GM18861 (cell line): ENCODE data around the gene RNASET2.
"Not testable (repeated sequence)": the region's sequence is repeated elsewhere in the genome, so short reads cannot be mapped to it uniquely, and the experiment has no call there.

Experiments
- ATAC-seq: cut with Tn5 transposase; IDR thresholded peaks from one replicate; pipeline ENCODE4 v1.9.1; 2021; ENCODE audit not compliant: unreplicated experiment

RNASET2 gene

DNA sequence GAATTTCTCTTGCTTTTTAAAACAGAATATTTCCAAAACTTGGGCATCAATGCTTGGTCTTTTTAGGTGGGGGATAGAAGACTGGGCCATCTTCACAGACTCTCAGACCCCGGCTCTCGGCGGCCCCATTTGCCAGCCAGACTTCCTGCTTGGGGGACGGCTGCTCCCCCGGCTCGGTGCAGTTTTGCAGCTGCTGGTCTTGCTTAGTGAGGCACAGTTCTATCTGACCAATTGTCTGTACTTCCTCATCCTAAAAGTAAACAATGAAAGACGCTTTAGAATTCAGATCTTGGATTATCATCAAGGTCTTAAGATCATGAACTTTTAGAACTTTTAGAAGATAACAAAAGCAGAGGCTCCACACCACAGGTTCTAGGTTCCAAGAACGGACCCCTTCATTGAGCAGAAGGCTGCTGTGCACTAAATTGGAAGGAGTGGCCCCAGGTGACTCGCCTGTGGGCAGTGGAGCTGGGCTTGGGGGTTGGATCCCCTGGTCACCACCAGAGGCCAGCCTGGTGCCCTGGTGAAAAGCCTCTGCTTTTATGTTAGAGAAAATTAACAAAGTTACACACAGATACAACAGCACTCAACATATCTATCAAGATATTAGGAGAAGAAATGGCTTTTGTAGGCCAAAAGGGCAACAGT, 26.7 kb downstream of the RNASET2 start:
- no peak for ATAC-seq

- no peak for ATAC-seq
Observed at GRCh38 chr6:166928644-166929541, 27.5 kb downstream of the RNASET2 start.

GRCh38 chr6:166927935-166928643, 28.3 kb downstream of the RNASET2 start:
- ATAC-seq: no peak

DNA sequence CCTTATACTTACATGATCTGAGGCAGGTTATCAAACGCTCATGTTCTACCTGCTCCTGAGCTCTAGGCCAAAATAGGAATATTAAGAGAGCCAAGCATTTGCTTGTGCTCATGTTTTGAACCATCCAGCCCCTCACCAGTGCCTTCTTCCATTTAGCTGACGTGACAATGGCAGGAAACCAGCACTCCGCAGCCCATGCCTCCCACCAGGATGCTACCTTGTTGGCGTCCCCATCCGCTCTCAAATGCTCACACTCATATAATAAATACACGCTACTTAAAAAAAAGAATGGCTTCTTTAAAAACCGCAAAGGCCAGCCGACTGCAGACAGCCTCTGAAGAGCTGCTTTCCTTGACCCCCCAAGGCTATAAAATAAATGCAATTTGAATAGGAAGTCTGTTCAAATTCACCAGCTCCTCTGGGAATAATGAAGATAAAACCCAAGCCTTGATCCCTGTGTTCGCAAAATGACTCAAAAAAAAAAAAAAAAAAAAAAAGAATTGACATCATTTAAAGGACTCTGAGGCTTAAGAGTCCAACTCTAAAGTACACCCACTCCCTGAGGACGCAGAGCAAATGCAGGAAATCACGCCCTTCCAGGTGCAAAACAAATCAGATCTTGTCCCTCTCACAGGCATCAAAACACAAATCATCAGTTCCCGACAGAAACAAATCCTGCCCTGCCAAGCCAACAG, 29.0 kb downstream of the RNASET2 start:
- ATAC-seq: no peak

DNA sequence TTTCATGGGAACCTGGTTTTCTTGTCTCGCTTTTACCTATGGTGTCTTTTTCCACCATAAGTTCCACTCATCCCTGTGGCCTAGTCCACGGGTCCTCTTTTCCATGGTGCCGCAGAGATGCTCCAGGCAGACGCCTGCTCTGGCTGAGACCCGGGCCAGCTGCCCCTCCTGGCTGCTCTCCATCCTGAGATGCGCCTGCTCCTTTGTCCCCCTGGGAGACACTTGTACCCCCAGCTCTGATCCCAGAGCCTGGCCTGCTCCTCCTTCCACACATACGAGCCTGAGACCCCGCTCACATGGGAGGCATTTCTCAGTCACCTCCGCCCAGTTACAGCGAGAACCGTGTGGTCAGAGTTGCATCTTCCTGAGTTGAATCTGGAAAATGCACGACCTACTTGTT, 29.6 kb downstream of the RNASET2 start:
- ATAC-seq: no peak

DNA sequence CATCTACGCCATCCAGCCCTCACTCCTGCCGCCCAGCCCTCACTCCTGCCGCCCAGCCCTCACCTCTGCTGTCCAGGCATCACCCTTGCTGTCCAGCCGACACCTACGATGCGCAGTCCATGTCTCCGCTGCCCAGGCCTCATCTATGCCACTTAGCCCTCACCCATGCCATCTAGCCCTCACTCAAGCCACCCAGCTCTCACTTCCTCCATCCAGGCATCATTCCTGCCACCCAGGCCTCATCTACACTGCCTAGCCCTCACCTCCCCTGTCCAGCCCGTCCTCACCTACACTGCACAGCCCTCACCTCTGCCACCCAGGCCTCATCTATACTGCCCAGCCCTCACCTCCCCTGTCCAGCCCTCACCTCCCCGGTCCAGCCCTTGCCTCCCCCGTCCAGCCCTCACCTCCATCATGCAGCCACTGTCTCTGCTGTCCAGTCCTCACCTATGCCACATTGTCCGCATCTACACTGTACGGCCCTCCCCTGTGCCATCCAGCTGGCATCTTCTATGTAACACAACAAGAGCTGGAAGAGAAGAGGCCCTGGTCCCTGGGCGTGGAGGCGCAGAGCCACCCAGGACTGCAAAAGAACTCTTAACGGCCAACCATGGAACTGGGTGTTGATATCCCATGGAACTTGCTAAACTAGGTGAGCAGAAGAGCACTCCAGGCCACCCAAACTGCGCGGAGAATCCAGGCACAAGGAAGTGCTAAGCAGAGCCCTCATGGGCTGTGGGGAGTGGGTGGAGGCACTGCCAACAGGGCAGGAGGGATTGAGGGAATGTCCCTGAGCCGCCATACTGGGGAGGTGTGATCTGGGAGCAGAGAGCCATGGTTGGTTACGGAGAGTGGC, 31.0 kb downstream of the RNASET2 start:
- ATAC-seq: no peak

DNA sequence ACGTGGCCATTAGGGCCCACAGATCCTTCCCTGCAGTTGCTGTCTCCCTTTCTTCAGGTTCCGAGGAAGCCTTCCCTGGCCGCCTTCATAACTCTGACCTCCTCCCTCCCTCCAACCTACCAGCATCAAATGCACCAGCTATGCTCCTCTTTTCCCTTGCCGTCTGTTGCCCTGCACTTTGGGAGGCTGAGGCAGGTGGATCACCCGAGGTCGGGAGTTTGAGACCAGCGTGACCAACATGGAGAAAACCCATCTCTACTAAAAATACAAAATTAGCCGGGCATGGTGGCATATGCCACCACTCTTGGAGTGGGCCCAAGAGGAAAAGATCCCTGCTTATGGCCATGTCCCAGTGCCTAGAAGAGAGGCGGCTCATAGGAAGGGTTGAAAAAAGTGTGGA, 31.8 kb downstream of the RNASET2 start:
- ATAC-seq: no peak

DNA sequence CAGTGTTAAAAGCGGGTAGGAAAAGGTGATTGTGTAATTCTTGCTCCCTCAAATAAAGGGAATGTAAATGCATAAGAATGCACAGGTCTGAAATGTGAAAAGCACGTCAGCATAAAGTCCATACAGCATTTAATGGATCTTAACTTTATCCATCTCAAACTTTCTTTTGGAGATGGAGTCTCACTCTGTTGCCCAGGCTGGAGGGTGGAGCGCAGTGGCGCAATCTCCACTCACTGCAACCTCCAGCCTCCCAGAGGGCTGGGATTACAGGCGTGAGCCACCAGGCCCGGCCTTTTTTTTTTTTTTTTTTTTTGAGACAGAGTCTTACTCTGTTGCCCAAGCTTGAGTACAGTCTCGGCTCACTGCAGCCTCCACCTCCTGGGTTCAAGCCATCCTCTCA, 33.4 kb downstream of the RNASET2 start:
- no peak for ATAC-seq

DNA sequence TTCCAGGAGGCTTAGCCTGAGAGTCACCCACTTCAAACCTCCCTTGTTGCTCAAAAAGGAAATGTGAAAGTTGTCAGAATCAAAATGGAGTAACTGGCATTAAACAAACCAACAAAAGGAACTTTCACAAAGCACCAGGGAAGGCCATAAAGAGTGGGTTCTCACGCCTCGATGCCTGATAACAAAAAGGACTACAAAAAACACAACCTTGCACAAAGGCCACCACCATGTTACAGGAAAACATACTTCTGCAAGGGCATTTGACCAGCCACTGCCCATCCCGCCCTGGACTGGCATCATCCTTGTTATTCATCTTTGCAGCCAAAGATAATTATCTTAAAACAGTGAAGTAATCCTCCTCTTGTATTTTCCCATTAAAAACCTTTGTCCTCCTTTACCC, 34.8 kb downstream of the RNASET2 start:
- no peak for ATAC-seq

DNA sequence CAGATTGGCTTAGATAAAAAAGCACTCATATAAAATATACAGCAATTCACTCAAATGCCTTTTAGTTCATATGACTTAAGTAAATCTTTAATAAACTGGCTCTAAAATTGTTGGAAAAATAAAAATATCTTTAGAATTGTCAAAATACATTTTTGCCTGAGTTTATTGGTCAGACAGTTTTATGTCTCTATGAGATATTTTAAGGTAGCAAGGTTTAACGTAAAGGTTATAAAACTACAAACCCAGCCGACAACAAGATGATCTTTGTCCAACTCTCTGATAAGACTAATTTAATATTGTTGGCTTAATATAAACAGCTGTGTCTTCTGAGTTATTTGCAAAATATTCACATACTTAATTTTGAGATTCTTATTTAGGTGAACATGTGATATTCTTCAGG, 39.5 kb downstream of the RNASET2 start:
- no peak for ATAC-seq

DNA sequence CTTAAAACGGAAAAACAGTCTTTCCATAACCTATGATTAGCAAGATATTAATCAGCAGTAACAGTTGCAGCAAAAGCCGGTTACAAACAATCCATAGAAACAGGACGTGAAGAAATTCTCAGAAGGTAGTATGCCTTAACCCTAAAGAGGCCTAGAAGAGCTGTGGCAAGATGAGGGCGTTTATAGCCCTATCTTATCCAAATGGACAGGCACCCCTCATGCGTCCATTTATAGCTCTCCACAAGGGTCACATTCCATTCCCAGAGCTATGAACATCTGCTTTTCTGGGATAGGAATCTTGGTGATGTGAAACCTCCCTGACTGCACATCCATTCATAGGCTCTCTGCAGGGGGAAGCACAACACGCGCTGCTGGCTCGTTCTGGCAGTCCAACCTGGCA, 40.9 kb downstream of the RNASET2 start:
- ATAC-seq: not testable (repeated sequence)

GRCh38 chr6:166914952-166915351, 41.4 kb downstream of the RNASET2 start:
- not testable (repeated sequence) for ATAC-seq

- ATAC-seq: no peak
Observed at GRCh38 chr6:166911248-166911677, 45.1 kb downstream of the RNASET2 start.

GRCh38 chr6:166910601-166911000, 45.7 kb downstream of the RNASET2 start:
- no peak for ATAC-seq

DNA sequence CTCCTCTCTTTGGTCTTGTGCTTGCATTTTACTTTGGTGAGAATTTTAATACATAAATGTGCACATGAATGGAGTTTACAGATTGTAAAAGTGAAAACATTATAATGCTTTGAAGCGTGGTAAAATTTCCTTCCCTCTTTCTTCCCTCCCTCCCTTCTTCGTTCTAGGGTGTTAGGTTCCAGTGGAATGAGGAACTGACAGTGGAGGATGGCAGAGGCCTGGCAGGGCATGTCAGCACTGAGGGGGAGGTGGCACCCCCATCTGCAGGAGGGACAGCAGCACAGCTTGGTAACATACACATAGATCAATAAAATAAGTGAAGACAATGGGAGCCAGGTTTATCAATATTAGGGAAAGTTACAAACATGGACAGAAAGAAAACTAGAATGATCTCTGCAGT, 47.5 kb downstream of the RNASET2 start:
- ATAC-seq: no peak

DNA sequence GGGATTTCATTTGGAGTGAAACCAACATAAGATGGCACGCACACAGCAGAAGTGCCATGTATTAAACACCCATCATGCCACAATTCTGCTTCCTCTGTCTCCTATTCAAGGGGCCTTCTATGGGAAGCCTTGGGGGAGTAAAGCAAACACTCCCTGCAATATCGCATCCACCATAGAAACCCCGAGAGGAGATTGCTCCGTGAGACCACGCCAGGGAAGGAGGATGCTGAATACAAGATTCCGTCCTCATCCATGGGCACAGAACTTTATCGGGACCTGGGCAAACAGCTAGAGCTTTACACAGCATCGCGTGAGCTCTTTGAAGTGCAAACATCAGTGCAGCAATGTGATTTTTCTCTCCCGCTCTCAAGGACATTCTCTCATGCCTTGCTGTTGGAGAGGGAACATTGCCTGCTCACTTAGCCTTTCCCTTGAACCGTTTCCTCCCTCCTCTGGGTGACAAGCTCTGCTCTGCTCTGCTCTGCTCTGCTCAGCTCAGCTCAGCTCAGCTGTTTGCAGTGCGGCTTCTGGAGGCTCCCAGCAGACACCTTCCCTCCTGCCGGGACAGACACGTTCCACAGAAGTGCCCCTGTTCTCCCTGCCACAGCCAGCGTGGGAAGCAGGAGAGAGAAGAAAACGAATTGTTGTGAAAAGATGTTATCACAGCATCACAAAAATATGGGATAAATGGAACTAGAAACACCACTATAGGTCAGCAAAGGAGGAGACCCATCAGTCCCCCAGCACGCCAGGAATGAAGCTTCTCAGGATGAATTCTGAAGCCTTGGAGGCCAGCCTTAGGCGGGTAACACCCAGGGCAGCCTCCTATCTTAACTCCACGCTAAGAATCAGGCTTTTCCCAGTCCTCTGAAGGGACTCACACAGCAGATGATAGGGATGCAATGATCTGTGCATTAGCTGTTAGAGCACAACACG, 48.2 kb downstream of the RNASET2 start:
- no peak for ATAC-seq

DNA sequence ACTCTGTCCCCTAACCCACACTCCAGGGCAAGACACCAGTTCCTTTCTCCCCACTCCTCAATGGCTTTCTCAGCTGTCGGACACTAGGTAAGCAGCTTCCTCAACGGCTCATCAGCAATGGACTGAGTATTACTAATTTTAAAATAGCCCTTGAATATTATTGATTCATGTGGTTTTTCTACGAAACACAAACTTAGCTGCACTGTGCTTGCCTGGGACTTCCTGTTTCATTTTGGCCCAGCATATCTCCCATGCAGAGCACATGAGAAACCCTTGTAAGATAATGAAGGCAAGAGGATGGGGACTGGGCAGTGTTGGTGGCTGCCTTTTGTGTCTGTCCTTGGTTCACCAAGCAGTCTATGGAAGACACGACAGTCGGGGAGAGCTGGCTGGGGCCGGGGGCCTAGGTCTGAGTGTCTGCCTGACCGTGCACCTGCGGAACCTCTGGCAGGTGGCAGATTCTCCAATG, 48.9 kb downstream of the RNASET2 start:
- peak; percentile 94 for ATAC-seq

GRCh38 chr6:166906376-166907044, 49.8 kb downstream of the RNASET2 start:
- no peak for ATAC-seq
